Erythroblast (primary cell): Measurements from ENCODE around the gene PBX1.

ENCODE experiments used
- DNase-seq, 2 experiments: peaks; one replicate each; lab custom pipeline; 2025; lab: John Stamatoyannopoulos, UW
- GATA1 ChIP-seq: IDR thresholded peaks from 2 replicates; pipeline ENCODE4 v1.6.1; 2011; ENCODE audit warnings: low read depth, mild to moderate bottlenecking, control low read depth, low read length, moderate library complexity
- POLR2A ChIP-seq: IDR thresholded peaks from 2 replicates; pipeline ENCODE4 v1.6.1; 2011; ENCODE audit warnings: mild to moderate bottlenecking, low read length

The PBX1 gene

GRCh38 chr1:164607351-164607750 lies 48.4 kb downstream of the PBX1 start:
- DNase-seq, result no peak
- no peak for TF ChIP-seq GATA1
- no peak for TF ChIP-seq POLR2A

- TF ChIP-seq POLR2A (no peak), GATA1 (no peak)
- no peak for DNase-seq
Measured at GRCh38 chr1:164608651-164609057, 49.7 kb downstream of the PBX1 start.

GRCh38 chr1:164609089-164609488 lies 50.1 kb downstream of the PBX1 start:
- no peak for DNase-seq
- no peak for TF ChIP-seq POLR2A
- TF ChIP-seq GATA1, result no peak

- TF ChIP-seq POLR2A (no peak), GATA1 (no peak)
- DNase-seq, result no peak
Measured at GRCh38 chr1:164610538-164611222, 51.7 kb downstream of the PBX1 start.

- TF ChIP-seq GATA1, result no peak
- TF ChIP-seq POLR2A, result no peak
- no peak for DNase-seq
Measured at GRCh38 chr1:164611754-164612642, 53.0 kb downstream of the PBX1 start.

- no peak for TF ChIP-seq POLR2A
- no peak for TF ChIP-seq GATA1
- no peak for DNase-seq
Measured at GRCh38 chr1:164613176-164613575, 54.2 kb downstream of the PBX1 start.

- DNase-seq, result no peak
- TF ChIP-seq POLR2A (no peak), GATA1 (no peak)
Measured at GRCh38 chr1:164614316-164614715, 55.3 kb downstream of the PBX1 start.

GRCh38 chr1:164617377-164618201 lies 58.6 kb downstream of the PBX1 start:
- TF ChIP-seq GATA1 (no peak), POLR2A (no peak)
- DNase-seq, result peak in 1 of 2 experiments; percentile 31

- DNase-seq, result no peak
- TF ChIP-seq GATA1 (no peak), POLR2A (no peak)
Measured at GRCh38 chr1:164618202-164618564, 59.2 kb downstream of the PBX1 start.

- no peak for TF ChIP-seq POLR2A
- no peak for DNase-seq
Measured at GRCh38 chr1:164619006-164619784, 60.2 kb downstream of the PBX1 start.

- DNase-seq, result no peak
- TF ChIP-seq POLR2A (no peak), GATA1 (no peak)
Measured at GRCh38 chr1:164622068-164622845, 63.3 kb downstream of the PBX1 start.

- DNase-seq, result no peak
- no peak for TF ChIP-seq POLR2A
- TF ChIP-seq GATA1, result no peak
Measured at GRCh38 chr1:164623805-164624204, 64.8 kb downstream of the PBX1 start.

- TF ChIP-seq POLR2A (no peak), GATA1 (no peak)
- DNase-seq, result no peak
Measured at GRCh38 chr1:164624400-164624799, 65.4 kb downstream of the PBX1 start.
